ENCODE results near the gene RP2.

RP2 gene

GRCh38 chrX:46917622-46918021 lies 80.8 kb downstream of the RP2 start:
- no peak for DNase-seq (ENCODE audit: low spot score)
- no peak for FAIRE-seq

- DNase-seq (ENCODE audit: low spot score), result no peak
- no peak for FAIRE-seq
These were observed 81.6 kb downstream of the RP2 start for GRCh38 chrX:46918434-46918833.

- no peak for FAIRE-seq
- no peak for DNase-seq (ENCODE audit: low spot score)
These were observed 83.4 kb downstream of the RP2 start for GRCh38 chrX:46920235-46920634.

GRCh38 chrX:46922611-46923010 lies 85.8 kb downstream of the RP2 start:
- FAIRE-seq (no peak), DNase-seq (ENCODE audit: low spot score) (no peak)

GRCh38 chrX:46927718-46928117 lies 90.9 kb downstream of the RP2 start:
- DNase-seq (ENCODE audit: low spot score) (no peak), FAIRE-seq (no peak)

GRCh38 chrX:46929439-46930261 lies 92.8 kb downstream of the RP2 start:
- FAIRE-seq (no peak), DNase-seq (ENCODE audit: low spot score) (no peak)
